Measurements from ENCODE around the gene PELI2.

- TF ChIP-seq, protein P1, sequence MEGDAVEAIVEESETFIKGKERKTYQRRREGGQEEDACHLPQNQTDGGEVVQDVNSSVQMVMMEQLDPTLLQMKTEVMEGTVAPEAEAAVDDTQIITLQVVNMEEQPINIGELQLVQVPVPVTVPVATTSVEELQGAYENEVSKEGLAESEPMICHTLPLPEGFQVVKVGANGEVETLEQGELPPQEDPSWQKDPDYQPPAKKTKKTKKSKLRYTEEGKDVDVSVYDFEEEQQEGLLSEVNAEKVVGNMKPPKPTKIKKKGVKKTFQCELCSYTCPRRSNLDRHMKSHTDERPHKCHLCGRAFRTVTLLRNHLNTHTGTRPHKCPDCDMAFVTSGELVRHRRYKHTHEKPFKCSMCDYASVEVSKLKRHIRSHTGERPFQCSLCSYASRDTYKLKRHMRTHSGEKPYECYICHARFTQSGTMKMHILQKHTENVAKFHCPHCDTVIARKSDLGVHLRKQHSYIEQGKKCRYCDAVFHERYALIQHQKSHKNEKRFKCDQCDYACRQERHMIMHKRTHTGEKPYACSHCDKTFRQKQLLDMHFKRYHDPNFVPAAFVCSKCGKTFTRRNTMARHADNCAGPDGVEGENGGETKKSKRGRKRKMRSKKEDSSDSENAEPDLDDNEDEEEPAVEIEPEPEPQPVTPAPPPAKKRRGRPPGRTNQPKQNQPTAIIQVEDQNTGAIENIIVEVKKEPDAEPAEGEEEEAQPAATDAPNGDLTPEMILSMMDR (IDR thresholded peaks at IDR 0.05) = no peak
- TF ChIP-seq POLR2A (IDR thresholded peaks at IDR 0.05) = no peak
Observed at GRCh38 chr14:56135668-56136067, 17.5 kb downstream of the PELI2 start.

Data from testis (tissue), 2 donors.